SH-SY5Y (cell line): ENCODE data around the gene MARCHF2.

Experiments
- GATA2 ChIP-seq: IDR thresholded peaks from 2 replicates; pipeline ENCODE4 v1.6.1; 2011; ENCODE audit warnings: mild to moderate bottlenecking, low read depth, low read length
- GATA3 ChIP-seq: IDR thresholded peaks from 2 replicates; pipeline ENCODE4 v1.6.1; 2011; ENCODE audit warnings: low read depth, mild to moderate bottlenecking, low read length, moderate library complexity

DNA sequence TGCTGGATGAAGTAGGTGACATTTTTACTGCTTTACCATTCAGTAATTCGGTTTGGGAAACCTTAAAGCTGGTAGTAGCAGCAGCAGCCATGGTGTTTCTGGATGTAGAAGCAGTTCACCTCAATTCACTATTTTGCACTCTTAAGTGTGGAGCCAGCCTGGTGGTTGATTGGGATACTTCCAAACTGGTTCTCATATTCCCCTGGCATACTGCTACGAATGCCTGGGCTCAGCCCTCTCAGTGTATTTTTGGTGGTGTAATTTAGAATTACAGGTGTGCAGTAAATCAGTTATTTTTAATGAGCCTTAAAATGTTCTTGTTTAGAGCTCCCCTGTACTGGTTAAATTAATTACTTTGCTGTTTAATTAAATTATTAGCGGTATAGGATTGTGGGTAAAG lies 44.1 kb downstream of the MARCHF2 start:
- TF ChIP-seq GATA2 (no peak), GATA3 (no peak)
